Glutamatergic neuron (in vitro differentiated cells): ENCODE results near the gene GET4. TPM values are rescaled to one million over a fixed set of nuclear protein-coding genes. Genes with fewer than 3 reads are reported as not detected.

Experiments used
- DNase-seq: peaks from one replicate; pipeline ENCODE4 v3.0.0; 2022
- H3K27ac Mint-ChIP-seq: one replicate; pipeline ENCODE4 v1.8.0; 2020; ENCODE audit warnings: mild to moderate bottlenecking, mixed read lengths, inconsistent platforms; ENCODE audit not compliant: unreplicated experiment
- H3K27me3 Mint-ChIP-seq: one replicate; pipeline ENCODE4 v1.8.0; 2020; ENCODE audit warnings: mild to moderate bottlenecking, moderate library complexity, mixed read lengths, inconsistent platforms; ENCODE audit not compliant: unreplicated experiment
- H3K36me3 Mint-ChIP-seq: one replicate; pipeline ENCODE4 v1.8.0; 2020; ENCODE audit warnings: mild to moderate bottlenecking, mixed read lengths, inconsistent platforms; ENCODE audit not compliant: unreplicated experiment
- H3K4me1 Mint-ChIP-seq: one replicate; pipeline ENCODE4 v1.8.0; 2020; ENCODE audit warnings: mild to moderate bottlenecking, low read depth, mixed read lengths, inconsistent platforms; ENCODE audit not compliant: unreplicated experiment
- H3K4me3 Mint-ChIP-seq: one replicate; pipeline ENCODE4 v1.8.0; 2020; ENCODE audit warnings: mild to moderate bottlenecking, mixed read lengths, inconsistent platforms; ENCODE audit not compliant: unreplicated experiment
- H3K9me3 Mint-ChIP-seq: one replicate; pipeline ENCODE4 v1.8.0; 2020; ENCODE audit warnings: mild to moderate bottlenecking, moderate library complexity, mixed read lengths, inconsistent platforms; ENCODE audit not compliant: unreplicated experiment
- CTCF ChIP-seq: fragments of 200-600 bp; sonication (generic); IDR thresholded peaks from one replicate; pipeline ENCODE4 v1.5.0; 2021; ENCODE audit not compliant: partially characterized antibody, unreplicated experiment
- total RNA-seq: library from RNA; stranded (reverse); fragmentation: NEBNext Ultra II Directional; extraction: Animal tissue kit (Norgen Biotek cat#: 25700); gene quantifications from one replicate; pipeline ENCODE4 v1.2.1, GENCODE V29; 2021; ENCODE audit not compliant: unreplicated experiment

GET4 gene
- total RNA-seq, 1 donor from 2014 or later: 70.2 TPM

GRCh38 chr7:898855-899681 is 22.7 kb downstream of the GET4 start:
- Mint-ChIP-seq H3K4me3 (no peak overlapping the region), H3K27ac (no peak overlapping the region), H3K4me1 (no peaks in the 10 kb centered on the region), H3K9me3 (peaks cover 8% of the 10 kb centered on the region), H3K36me3 (no peaks in the 10 kb centered on the region), H3K27me3 (peaks cover 19% of the 10 kb centered on the region)
- no peak for DNase-seq
- TF ChIP-seq CTCF: no peak

GRCh38 chr7:899806-900205 is 23.5 kb downstream of the GET4 start:
- no peaks in the 10 kb centered on the region for H3K36me3 Mint-ChIP-seq
- no peak overlapping the region for H3K4me3 Mint-ChIP-seq
- H3K4me1 Mint-ChIP-seq: no peaks in the 10 kb centered on the region
- H3K27me3 Mint-ChIP-seq: peaks cover 18% of the 10 kb centered on the region
- no peak for TF ChIP-seq CTCF
- DNase-seq: no peak
- H3K9me3 Mint-ChIP-seq: peaks cover 8% of the 10 kb centered on the region
- no peak overlapping the region for H3K27ac Mint-ChIP-seq

- Mint-ChIP-seq H3K4me3 (no peak overlapping the region), H3K27me3 (peaks cover 15% of the 10 kb centered on the region), H3K4me1 (no peaks in the 10 kb centered on the region), H3K9me3 (peaks cover 8% of the 10 kb centered on the region), H3K27ac (no peak overlapping the region), H3K36me3 (no peaks in the 10 kb centered on the region)
- no peak for TF ChIP-seq CTCF
- no peak for DNase-seq
Observed at GRCh38 chr7:900331-901040, 24.1 kb downstream of the GET4 start.

DNA sequence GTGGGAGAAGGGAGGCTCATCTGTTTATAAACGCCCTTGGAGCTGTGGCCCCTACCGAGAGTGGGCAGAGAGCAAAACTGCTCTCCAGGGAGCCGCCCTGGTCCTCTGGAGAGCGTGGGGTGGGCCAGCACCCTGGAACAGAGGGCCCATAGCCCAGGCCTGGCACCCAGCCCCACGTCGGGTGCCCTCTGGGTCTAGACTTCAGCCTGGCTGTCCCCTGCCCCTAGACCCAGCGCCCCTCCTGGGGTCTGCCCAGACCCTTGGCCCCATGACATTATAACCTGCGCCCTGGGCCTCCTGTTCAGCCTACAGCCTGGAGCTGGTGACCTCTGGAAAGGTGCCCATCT is 24.7 kb downstream of the GET4 start:
- no peak overlapping the region for H3K27ac Mint-ChIP-seq

More for the DNA sequence above, 24.7 kb downstream of the GET4 start:
- H3K36me3 Mint-ChIP-seq: no peaks in the 10 kb centered on the region
- H3K4me1 Mint-ChIP-seq: no peaks in the 10 kb centered on the region
- no peak for DNase-seq
- peaks cover 14% of the 10 kb centered on the region for H3K27me3 Mint-ChIP-seq
- no peak overlapping the region for H3K4me3 Mint-ChIP-seq
- no peak for TF ChIP-seq CTCF
- H3K9me3 Mint-ChIP-seq: peaks cover 7% of the 10 kb centered on the region
